NCI-H2081 treated with DMSO at 0.1 percent for 48 hours (cell line): Measurements from ENCODE around the gene PCDHGC4.
A peak's percentile ranks its signal among the peaks of the same experiment; 100 is the strongest.

ENCODE experiments used
- DNase-seq: peaks from one replicate; lab custom pipeline; 2025; lab: John Stamatoyannopoulos, UW

PCDHGC4 gene

GRCh38 chr5:141484641-141485311, at the start of gene PCDHGC4:
Gene PCDHGC4 (plus strand): TSS chr5:141485030. CDS start chr5:141485174, 144 bp downstream.
- DNase-seq, result no peak

DNA sequence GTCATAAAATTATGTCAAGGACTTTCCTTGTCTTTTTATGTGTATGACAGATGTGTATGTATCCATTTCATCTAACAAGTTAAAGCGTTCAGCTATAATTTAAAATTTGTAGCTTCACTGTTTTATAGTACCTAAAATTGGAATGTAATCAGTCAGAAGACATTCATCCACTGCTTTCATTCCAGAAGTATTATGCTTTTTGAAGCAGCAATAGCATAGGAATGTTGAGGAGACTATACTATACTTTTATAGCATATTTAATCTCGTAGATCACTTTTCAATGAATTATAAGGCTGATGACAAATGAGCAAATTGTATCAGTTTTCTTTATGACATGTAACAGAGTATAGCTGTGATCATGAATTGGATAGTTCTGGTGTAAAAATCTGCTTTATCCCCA, 47.6 kb upstream of the PCDHGC4 start:
- no peak for DNase-seq

GRCh38 chr5:141439411-141440141, 45.3 kb upstream of the PCDHGC4 start:
- DNase-seq, result no peak

GRCh38 chr5:141440341-141440740, 44.5 kb upstream of the PCDHGC4 start:
- no peak for DNase-seq

DNA sequence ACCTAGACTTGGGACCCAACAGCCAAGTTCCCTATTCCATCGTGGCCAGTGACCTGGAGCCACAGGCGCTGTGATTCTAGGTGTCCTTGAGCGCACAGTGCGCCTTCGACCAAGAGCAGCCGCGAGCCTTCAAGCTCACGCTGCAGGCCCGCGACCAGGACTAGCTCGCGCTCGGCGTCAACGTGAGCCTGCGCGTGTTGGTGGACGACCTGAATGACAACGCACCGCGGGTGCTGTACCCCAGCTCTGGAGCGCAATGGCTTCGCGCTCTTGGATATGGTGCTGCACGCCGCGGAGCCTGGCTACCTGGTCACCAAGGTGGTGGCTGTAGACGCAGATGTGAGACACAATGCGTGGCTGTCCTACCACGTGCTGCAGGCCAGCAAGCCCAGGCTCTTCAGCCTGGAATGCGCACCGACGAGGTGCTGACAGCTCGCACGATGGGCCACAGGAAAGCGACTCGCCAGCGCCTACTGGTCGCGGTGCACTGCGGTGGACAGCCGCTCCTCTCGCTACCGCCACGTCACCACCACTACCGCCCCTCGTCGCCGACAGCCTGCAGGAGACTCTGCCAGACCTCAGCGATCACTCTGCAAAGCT, 43.2 kb upstream of the PCDHGC4 start:
- DNase-seq, result no peak

- DNase-seq, result no peak
These were observed 19.5 kb upstream of the PCDHGC4 start for GRCh38 chr5:141465351-141465750.

DNA sequence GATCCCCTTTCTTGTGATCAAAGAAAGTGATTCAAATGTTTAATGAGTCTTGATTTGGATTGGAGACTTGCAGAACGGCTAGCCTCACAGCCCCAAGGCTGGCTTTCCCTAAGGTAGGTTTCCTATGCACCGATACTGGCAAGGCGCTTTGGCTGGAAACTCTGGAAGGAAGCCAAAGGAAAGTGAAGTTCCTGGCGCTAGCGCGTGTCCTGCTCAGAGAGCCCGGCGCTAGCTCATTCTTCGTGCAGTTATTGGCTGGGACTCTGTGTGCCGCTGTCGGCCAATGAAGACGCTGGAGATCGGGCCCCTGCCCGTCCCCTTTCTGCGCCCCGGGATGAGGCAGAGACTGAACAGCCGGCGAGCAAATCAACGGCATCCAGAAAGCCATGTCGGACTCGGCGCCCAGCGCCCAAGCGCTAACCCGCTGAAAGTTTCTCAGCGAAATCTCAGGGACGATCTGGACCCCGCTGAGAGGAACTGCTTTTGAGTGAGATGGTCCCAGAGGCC, 9.2 kb upstream of the PCDHGC4 start, which contains the start of gene PCDHGC3:
Gene PCDHGC3, plus strand, starts transcription at position 342 of the 507 bp plus-strand sequence. Its CDS starts 151 bp downstream, at position 493.
- peak; percentile 44 for DNase-seq

GRCh38 chr5:141476132-141476911, 8.5 kb upstream of the PCDHGC4 start:
- no peak for DNase-seq

GRCh38 chr5:141477044-141477575, 7.7 kb upstream of the PCDHGC4 start:
- DNase-seq, result no peak

- no peak for DNase-seq
These were observed 7.0 kb upstream of the PCDHGC4 start for GRCh38 chr5:141477815-141478214.

- no peak for DNase-seq
These were observed 6.4 kb upstream of the PCDHGC4 start for GRCh38 chr5:141478321-141478945.

DNA sequence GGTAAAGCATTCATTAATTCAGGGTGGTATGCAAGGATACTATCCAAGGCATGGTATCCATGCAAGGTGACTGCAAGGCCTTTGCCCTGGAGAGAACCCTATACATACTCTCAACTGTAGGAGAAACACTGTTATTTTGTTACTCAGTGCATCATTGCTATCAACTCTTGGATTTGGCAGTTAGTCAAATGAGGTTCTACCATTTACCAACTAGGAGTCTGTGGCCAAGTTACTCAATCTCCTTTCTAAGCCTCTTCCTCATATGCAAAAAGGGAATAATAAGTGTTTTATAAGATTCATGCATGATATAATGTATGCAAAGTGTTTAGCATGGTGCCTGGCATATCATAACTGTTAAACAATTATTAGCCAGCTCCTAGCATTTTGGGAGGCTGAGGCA, 5.1 kb upstream of the PCDHGC4 start:
- no peak for DNase-seq

- DNase-seq, result no peak
These were observed 928 bp upstream of the PCDHGC4 start for GRCh38 chr5:141483902-141484301.

- DNase-seq, result no peak
These were observed 555 bp upstream of the PCDHGC4 start for GRCh38 chr5:141484310-141484640.

DNA sequence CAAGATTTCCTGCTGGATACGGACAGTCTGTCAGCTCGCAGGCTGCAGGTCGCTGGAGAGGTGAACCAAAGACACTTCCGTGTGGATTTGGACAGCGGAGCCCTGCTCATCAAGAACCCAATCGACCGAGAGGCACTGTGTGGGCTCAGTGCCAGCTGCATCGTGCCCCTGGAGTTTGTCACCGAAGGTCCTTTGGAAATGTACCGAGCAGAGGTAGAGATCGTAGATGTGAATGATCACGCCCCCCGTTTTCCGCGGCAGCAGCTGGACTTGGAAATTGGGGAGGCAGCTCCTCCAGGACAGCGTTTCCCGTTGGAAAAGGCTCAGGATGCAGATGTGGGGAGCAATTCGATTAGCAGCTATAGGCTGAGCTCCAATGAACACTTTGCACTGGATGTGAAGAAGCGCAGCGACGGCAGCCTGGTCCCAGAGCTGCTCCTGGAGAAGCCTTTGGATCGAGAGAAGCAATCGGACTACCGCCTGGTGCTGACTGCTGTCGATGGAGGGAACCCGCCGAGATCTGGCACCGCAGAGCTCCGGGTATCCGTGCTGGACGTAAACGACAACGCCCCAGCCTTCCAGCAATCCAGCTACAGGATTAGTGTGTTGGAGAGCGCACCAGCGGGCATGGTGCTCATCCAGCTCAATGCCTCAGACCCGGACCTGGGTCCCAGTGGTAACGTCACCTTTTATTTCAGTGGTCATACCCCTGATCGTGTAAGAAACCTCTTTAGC, 658 bp downstream of the PCDHGC4 start:
- DNase-seq, result no peak

- no peak for DNase-seq
These were observed 1.3 kb downstream of the PCDHGC4 start for GRCh38 chr5:141486091-141486490.

DNA sequence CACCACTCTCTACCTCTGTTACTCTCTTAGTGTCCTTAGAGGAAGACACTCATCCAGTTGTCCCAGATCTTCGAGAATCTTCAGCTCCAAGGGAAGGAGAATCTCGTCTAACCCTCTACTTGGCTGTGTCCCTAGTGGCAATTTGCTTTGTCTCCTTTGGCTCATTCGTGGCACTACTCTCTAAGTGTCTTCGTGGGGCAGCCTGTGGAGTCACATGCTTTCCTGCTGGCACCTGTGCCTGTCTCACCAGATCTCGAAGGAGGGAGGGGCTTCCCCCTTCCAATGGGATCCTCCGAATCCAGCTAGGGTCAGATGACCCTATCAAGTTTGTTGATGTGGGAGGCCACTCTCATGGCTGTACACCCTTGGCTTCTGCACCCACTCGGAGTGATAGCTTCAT, 2.3 kb downstream of the PCDHGC4 start:
- no peak for DNase-seq

GRCh38 chr5:141488591-141489561, 4.0 kb downstream of the PCDHGC4 start, which contains the start of gene PCDHGC5:
Gene PCDHGC5 (plus strand): TSS chr5:141489081. CDS start chr5:141489241, 160 bp downstream.
- DNase-seq, result no peak

DNA sequence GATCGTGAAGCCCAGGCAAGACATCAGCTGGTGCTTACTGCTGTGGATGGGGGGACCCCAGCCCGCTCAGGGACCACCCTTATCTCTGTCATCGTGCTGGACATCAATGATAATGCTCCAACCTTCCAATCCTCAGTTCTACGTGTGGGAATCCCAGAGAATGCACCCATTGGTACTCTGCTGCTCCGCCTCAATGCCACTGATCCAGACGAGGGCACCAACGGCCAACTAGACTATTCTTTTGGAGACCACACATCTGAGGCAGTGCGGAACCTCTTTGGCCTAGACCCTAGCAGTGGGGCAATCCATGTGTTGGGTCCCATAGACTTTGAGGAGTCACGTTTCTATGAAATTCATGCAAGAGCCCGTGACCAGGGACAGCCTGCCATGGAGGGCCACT, 5.0 kb downstream of the PCDHGC4 start:
- DNase-seq, result no peak
